ENCODE measurements around the gene USP11. TPM values are rescaled to one million over a fixed set of nuclear protein-coding genes. Genes with fewer than 3 reads are reported as not detected.

The USP11 gene
- total RNA-seq, 1 experiment from 2014 or later = 61.2 TPM

- H3K4me3 Mint-ChIP-seq (ENCODE audit: unreplicated experiment) = no peak overlapping the region
- no peak for TF ChIP-seq CTCF (IDR thresholded peaks at IDR 0.05; ENCODE audit: insufficient read depth in 1 of 2, low read depth in 1 of 2, low read length in 1 of 2, severe bottlenecking in 1 of 2, unreplicated experiment in 1 of 2)
- intact Hi-C loops (cut with micrococcal nuclease; ENCODE audit: unreplicated experiment) = loop anchor here (10.0 kb wide), 1 partner anchor 446 kb away; no protein-coding TSS in a partner anchor
- peaks cover 79% of the 10 kb centered on the region for H3K36me3 Mint-ChIP-seq (ENCODE audit: insufficient read depth, unreplicated experiment)
- H3K4me1 ChIP-seq = no peaks in the 10 kb centered on the region; the same call in 1 of the 2 replicates
- H3K27ac Mint-ChIP-seq (ENCODE audit: unreplicated experiment) = no peak overlapping the region
- no peak overlapping the region for H3K4me3 ChIP-seq (ENCODE audit: low read depth, low read length)
- no peaks in the 10 kb centered on the region for H3K9me3 ChIP-seq
- no peaks in the 10 kb centered on the region for H3K9me3 Mint-ChIP-seq (ENCODE audit: unreplicated experiment)
- POLR2A ChIA-PET = no interaction called here
- CTCF ChIA-PET = no interaction called here
- no peaks in the 10 kb centered on the region for H3K27me3 Mint-ChIP-seq (ENCODE audit: insufficient read depth, unreplicated experiment)
- BruUV-seq (replicated peaks) = no TSS peak
- H3K27me3 ChIP-seq (replicated peaks; ENCODE audit: control insufficient read depth, insufficient read depth, low read length) = no peaks in the 10 kb centered on the region
- no peak for DNase-seq
- peaks cover 3% of the 10 kb centered on the region; the same call in 1 of the 2 replicates for H3K36me3 ChIP-seq (ENCODE audit: control insufficient read depth, insufficient read depth, low read length)
- H3K4me1 Mint-ChIP-seq (ENCODE audit: low read depth, unreplicated experiment) = peaks cover 9% of the 10 kb centered on the region
Observed at GRCh38 chrX:47199286-47199685, 33.5 kb upstream of the USP11 start.

- Mint-ChIP-seq H3K4me3 (ENCODE audit: unreplicated experiment) (no peak overlapping the region), H3K36me3 (ENCODE audit: insufficient read depth, unreplicated experiment) (peaks cover 81% of the 10 kb centered on the region), H3K27ac (ENCODE audit: unreplicated experiment) (no peak overlapping the region), H3K4me1 (ENCODE audit: low read depth, unreplicated experiment) (peaks cover 8% of the 10 kb centered on the region), H3K9me3 (ENCODE audit: unreplicated experiment) (no peaks in the 10 kb centered on the region), H3K27me3 (ENCODE audit: insufficient read depth, unreplicated experiment) (no peaks in the 10 kb centered on the region)
- BruUV-seq (replicated peaks) = no TSS peak
- ChIA-PET CTCF (interaction anchor here (0.8 to 1.0 kb wide), 2 partner anchors 17 to 112 kb away, joined by 3 read pairs; partner anchors contain the start of gene CDK16), POLR2A (interaction anchor here (0.9 kb wide), 1 partner anchor 33 kb away, joined by 3 read pairs; the partner anchor contains the start of gene USP11)
- Histone ChIP-seq H3K27me3 (replicated peaks; ENCODE audit: control insufficient read depth, insufficient read depth, low read length) (no peaks in the 10 kb centered on the region), H3K4me3 (ENCODE audit: low read depth, low read length) (no peak overlapping the region), H3K4me1 (no peaks in the 10 kb centered on the region; the same call in 1 of the 2 replicates), H3K9me3 (no peaks in the 10 kb centered on the region), H3K36me3 (ENCODE audit: control insufficient read depth, insufficient read depth, low read length) (peaks cover 3% of the 10 kb centered on the region; the same call in 1 of the 2 replicates)
- intact Hi-C loops (cut with micrococcal nuclease; ENCODE audit: unreplicated experiment) = no loop called here
- peak in 1 of 2 experiments; percentile 16 for TF ChIP-seq CTCF (IDR thresholded peaks at IDR 0.05; ENCODE audit: insufficient read depth in 1 of 2, low read depth in 1 of 2, low read length in 1 of 2, severe bottlenecking in 1 of 2, unreplicated experiment in 1 of 2)
- DNase-seq = peak in 1 of 2 experiments; percentile 23
Observed at GRCh38 chrX:47200385-47201150, 32.2 kb upstream of the USP11 start.

GRCh38 chrX:47201345-47201944, 31.4 kb upstream of the USP11 start:
- intact Hi-C loops (cut with micrococcal nuclease; ENCODE audit: unreplicated experiment) = no loop called here
- H3K27ac Mint-ChIP-seq (ENCODE audit: unreplicated experiment) = no peak overlapping the region
- peaks cover 3% of the 10 kb centered on the region for H3K36me3 ChIP-seq (ENCODE audit: control insufficient read depth, insufficient read depth, low read length)
- H3K27me3 ChIP-seq (replicated peaks; ENCODE audit: control insufficient read depth, insufficient read depth, low read length) = no peaks in the 10 kb centered on the region
- H3K4me1 Mint-ChIP-seq (ENCODE audit: low read depth, unreplicated experiment) = no peaks in the 10 kb centered on the region
- no peaks in the 10 kb centered on the region; the same call in 1 of the 2 replicates for H3K4me1 ChIP-seq
- H3K36me3 Mint-ChIP-seq (ENCODE audit: insufficient read depth, unreplicated experiment) = peaks cover 81% of the 10 kb centered on the region
- no peak for TF ChIP-seq CTCF (IDR thresholded peaks at IDR 0.05; ENCODE audit: insufficient read depth in 1 of 2, low read depth in 1 of 2, low read length in 1 of 2, severe bottlenecking in 1 of 2, unreplicated experiment in 1 of 2)
- ChIA-PET CTCF (no interaction called here), POLR2A (interaction anchor here (1.0 kb wide), 1 partner anchor 16 kb away, joined by 6 read pairs; no protein-coding TSS in a partner anchor)
- H3K9me3 ChIP-seq = no peaks in the 10 kb centered on the region
- H3K9me3 Mint-ChIP-seq (ENCODE audit: unreplicated experiment) = no peaks in the 10 kb centered on the region
- no peak overlapping the region for H3K4me3 ChIP-seq (ENCODE audit: low read depth, low read length)
- no peaks in the 10 kb centered on the region for H3K27me3 Mint-ChIP-seq (ENCODE audit: insufficient read depth, unreplicated experiment)
- BruUV-seq (replicated peaks) = no TSS peak
- no peak for DNase-seq
- no peak overlapping the region for H3K4me3 Mint-ChIP-seq (ENCODE audit: unreplicated experiment)

All from Caco-2 (cell line).